Endothelial cell of hepatic sinusoid (primary cell): ENCODE results near the gene OOSP3.

Source experiments
- in situ Hi-C: cut with HindIII; loops from 2 replicates; pipeline ENCODE4 v1.10.0; 2017; ENCODE audit warnings: low sequenced_read_pairs

Gene OOSP3

GRCh38 chr11:59943997-59944714 lies 65.6 kb downstream of the OOSP3 start:
- in situ Hi-C loops, result no loop called here

- in situ Hi-C loops, result no loop called here
Measured at GRCh38 chr11:59944720-59945119, 66.1 kb downstream of the OOSP3 start.
